HG03196 (cell line): Measurements from ENCODE around the gene A2M.

Experiments
- ATAC-seq: cut with Tn5 transposase; IDR thresholded peaks from one replicate; pipeline ENCODE4 v1.9.1; 2021; ENCODE audit not compliant: unreplicated experiment

The A2M gene

GRCh38 chr12:9099552-9100190, 16.0 kb downstream of the A2M start:
- ATAC-seq: no peak

GRCh38 chr12:9098463-9099026, 17.2 kb downstream of the A2M start:
- ATAC-seq: no peak

DNA sequence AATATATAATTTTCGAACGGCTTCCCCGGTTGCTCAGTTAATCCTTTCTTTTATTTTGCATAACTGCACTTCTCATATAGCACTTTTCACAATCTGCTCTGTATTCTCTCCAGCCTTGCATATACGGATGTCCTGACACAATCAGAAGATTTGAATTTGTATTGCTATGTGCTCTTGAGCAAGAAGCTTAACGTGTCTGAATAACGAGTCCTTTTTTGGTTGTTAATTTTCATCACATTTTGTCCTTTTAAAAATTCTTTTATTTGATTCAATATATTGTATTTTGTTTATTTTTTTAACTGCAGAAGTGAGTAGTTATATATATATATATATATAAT, 17.6 kb downstream of the A2M start:
- no peak for ATAC-seq

- no peak for ATAC-seq
Observed at GRCh38 chr12:9096563-9097176, 19.0 kb downstream of the A2M start.

GRCh38 chr12:9095322-9095721, 20.4 kb downstream of the A2M start:
- no peak for ATAC-seq

- ATAC-seq: no peak
Observed at GRCh38 chr12:9094512-9095206, 21.1 kb downstream of the A2M start.

DNA sequence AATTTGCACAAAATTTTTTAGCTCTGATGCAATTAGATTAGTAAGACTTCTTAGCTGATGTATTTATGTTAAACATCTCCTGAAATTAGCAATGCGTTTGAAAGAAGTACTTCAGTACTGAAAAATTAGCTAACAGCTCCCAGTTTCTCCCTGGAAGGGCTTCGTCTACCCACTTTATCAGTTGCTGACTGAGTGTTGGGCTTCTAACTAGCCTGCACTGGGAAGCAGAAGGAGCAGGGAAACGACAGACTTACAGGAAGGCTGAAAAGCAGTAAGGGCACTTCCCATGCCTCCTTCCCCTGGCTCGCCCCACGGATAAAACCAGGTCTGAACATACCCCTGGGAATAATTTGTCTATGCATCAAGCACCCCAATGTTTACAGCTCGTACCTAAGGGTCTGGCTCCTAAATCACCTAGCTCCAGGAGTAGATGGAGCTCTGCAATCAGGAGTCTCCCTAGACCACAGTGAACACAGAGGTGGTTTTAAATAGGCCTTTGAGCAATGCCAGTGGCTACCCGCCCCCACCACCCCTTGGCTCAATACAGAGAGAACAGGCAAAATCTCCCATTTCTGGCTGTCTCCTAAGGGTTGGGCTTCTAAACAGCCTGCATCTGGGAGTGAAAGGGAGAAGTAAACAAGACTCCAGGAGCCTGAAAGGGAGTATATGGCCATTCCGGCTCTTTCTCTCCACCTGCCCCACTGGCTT, 23.7 kb downstream of the A2M start:
- ATAC-seq: no peak

GRCh38 chr12:9090220-9090619, 25.5 kb downstream of the A2M start:
- ATAC-seq: no peak

DNA sequence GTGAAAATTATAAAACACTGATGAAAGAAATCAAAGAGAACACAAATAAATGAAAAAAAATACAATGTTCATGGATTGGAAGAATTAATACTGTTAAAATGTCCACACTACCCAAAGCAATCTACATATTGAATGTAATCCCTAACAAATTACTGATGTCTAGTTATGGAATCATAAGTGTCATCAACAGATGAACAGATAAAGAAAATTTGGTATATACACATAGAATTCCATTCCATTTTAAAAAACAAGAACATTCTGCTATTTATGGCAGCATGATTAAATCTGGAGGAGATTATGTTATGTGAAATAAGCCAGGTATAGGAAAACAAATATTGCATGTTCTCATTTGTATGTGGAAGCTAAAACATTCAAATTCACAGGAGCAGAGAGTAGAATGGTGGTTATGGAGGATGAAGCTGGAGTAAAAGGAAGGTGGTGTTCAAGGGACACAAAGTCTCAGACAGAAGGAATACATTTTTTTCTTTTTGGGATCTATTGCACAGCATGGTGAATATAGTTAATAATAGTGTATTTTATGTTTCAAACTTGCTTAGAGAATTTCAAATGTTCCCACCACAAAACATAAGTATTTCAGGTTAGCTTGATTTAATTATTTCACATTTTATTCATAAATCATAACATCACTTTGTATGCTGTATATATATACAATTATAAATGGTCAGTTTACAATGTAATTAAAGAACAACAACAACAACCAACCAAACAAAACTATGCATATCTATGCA, 28.5 kb downstream of the A2M start:
- no peak for ATAC-seq

DNA sequence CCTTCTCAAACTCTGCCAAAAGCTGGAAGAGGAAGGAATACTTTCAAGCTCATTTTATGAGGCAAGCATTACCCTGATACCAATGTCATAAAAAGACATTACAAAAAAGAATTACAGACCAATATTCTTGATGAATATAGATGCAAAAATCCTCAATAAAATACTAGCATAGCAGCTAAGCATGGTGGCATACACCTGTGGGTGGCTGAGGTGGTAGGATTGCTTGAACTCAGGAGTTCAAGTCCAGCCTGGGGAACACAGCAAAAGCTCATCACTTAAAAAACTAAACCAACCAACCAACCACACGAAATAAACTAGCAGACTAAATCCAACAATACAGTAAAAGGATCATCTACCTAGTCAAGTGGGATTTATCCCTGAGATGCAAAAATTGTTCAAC, 29.6 kb downstream of the A2M start:
- no peak for ATAC-seq

DNA sequence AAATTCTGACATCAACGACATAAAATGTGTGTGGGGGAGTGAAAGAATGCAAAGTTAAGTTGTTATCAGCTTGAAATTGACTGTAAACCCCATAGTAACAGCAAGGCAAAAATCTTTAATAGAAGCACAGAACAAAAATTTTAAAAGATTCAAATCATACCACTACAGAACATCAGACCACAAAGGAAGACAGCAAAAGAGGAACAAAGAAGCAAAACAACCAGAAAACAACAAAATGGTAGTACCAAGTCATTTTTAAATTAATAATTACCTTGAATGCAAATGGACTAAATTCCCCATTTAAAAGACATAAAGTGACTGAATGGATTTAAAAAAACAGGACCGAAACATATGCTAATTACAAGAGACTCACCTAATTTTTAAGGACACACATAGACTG, 31.3 kb downstream of the A2M start:
- ATAC-seq: no peak

DNA sequence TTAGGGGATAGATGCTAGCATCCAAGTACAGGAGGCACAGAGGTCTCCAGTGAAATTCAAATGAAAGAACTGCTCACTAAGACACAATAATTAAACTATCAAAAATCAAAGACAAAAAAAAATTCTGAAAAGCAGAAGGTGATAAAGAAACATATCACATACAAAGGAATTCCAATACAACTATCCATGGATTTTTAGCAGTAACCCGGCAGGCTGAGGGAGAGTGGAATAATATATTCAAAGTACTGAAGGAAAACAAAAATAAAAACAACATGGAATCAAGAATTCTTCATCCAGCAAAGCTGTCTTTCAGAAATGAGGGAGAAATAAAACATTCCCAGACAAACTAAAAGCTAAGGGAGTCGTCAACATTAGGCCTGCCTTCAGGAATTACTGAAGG, 31.9 kb downstream of the A2M start:
- no peak for ATAC-seq

GRCh38 chr12:9081667-9082427, 33.9 kb downstream of the A2M start:
- ATAC-seq: no peak

- ATAC-seq: no peak
Observed at GRCh38 chr12:9079883-9080675, 35.6 kb downstream of the A2M start.

DNA sequence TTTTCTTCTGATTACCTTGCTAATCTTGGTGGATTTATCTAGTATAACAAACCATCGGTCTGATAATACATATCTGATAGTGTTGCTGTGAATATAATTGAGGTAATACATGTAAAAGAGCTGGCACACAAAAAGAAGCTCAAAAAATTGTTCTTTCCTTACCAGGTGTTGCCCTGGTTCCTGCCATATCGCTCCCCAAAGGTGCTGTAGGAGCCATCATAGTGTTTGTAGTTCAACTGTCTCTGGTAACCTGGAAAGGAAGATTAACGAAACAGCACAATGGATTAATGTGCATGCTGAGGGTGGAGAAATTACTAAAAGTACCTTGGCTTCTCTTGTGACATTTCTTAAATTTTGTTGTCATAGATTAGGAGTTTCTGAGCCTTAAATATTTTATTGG, 36.6 kb downstream of the A2M start:
- no peak for ATAC-seq

DNA sequence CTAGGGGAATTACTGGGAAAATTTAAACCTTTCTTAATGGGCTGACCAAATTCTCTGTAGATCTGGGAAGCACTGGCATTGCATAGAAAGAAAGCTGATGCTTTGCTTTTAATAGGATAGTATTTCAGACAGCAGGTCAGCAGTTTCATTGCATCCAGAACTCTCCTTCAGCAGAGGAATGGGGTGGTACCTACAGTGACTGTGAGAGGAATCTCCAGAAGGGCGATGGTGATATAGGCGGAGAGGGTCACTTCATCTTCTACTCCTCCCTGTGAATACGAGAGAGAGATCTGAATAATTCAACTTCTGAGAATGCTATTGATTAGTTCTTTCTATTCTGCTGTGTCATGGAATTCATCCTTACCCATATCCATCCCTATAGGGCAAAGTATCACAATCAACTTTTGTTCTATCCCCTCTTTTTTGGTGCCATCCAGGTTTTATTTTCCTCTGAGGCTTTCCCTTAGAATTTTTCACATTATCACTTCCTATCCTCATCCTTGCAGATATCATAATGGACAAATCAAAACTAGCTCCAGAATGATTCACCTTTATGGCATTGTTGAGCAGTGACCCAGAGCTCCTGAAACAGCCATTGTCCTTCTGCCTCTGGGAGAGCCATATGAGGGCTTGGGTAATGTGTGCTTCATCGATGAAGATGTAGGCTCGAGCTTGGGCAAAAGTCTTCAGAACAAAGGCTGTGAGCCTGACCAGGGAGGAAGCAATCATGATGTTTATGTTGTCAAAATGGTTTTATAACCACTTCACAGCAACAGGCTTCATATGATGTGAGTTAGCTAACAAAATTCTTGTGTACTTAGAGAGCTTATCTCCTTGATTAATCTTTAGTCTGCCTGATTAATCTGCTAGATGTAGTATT, 38.3 kb downstream of the A2M start:
- no peak for ATAC-seq

DNA sequence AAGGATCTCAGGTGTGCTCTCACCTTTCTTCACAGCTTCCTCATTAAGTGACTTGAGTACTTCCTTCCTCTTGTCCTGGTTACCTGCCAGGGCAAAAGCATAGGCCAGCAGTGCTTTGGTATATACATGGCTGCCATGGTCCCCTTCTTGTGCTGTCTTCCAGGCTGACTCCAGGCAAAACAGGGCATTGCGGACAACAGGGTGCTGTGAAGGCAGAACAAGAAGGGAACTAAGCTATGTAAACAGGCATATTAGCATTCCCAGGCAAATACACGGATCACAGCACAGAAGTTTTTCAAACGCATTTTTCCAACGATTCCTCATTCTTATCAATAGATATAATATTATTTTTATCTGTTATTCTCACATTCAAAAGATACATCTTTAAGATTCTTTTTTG, 39.0 kb downstream of the A2M start:
- ATAC-seq: no peak

GRCh38 chr12:9075138-9075535, 40.6 kb downstream of the A2M start:
- ATAC-seq: no peak
